Thoracic aorta (tissue), 2 donors: Measurements from ENCODE around the gene ARIH2. TPM values are rescaled to one million over a fixed set of nuclear protein-coding genes. Genes with fewer than 3 reads are reported as not detected.

Experiments used
- ATAC-seq: fragments of 150-250 bp; one replicate; pipeline ENCODE4 v1.8.0; 2017; ENCODE audit warnings: low read depth; ENCODE audit not compliant: insufficient number of reproducible peaks, low FRiP score
- DNase-seq: peaks from one replicate; pipeline ENCODE4 v3.0.0-alpha.2; 2020; ENCODE audit warnings: low spot score
- H3K27ac ChIP-seq, 2 donors: fragments of 200-600 bp; sonication (generic); 1 replicate in 1 of 2; 2 replicates in 1 of 2; pipeline ENCODE4 v1.5.1; 2016; ENCODE audit warnings: mild to moderate bottlenecking in 2 of 2, moderate library complexity in 2 of 2
- H3K27me3 ChIP-seq: fragments of 200-600 bp; sonication (generic); replicated peaks from 2 replicates; pipeline ENCODE4 v1.6.0; 2016; ENCODE audit warnings: mild to moderate bottlenecking; ENCODE audit not compliant: insufficient read depth
- H3K36me3 ChIP-seq: fragments of 200-600 bp; sonication (generic); one replicate; pipeline ENCODE4 v1.5.1; 2016
- H3K4me1 ChIP-seq, 2 donors: fragments of 200-600 bp; sonication (generic); 1 replicate in 1 of 2; 2 replicates in 1 of 2; pipeline versions ENCODE4 v1.5.1 to v1.6.0; 2016; ENCODE audit warnings: low read depth in 2 of 2, mild to moderate bottlenecking in 1 of 2; ENCODE audit not compliant: control insufficient read depth in 1 of 2
- H3K4me3 ChIP-seq: fragments of 200-600 bp; sonication (generic); 2 replicates; pipeline ENCODE4 v1.5.1; 2016; ENCODE audit warnings: mild to moderate bottlenecking
- H3K9me3 ChIP-seq: fragments of 200-600 bp; sonication (generic); 2 replicates; pipeline ENCODE4 v1.5.1; 2016
- total RNA-seq, 2 donors: library from RNA; depleted of rRNA; stranded (reverse); fragments of >200 nt; gene quantifications; one replicate each; pipeline versions ENCODE4 v1.1.0 to v1.2.3, GENCODE V29; 2016
- TF ChIP-seq, protein P1 (sequence below): fragments of 200-600 bp; sonication (generic); IDR thresholded peaks from one replicate; pipeline ENCODE4 v1.5.1; 2019; ENCODE audit warnings: antibody characterized with exemption

ARIH2 gene
- total RNA-seq, 2 donors from 2014 or later, result 90.4 to 162 TPM

DNA sequence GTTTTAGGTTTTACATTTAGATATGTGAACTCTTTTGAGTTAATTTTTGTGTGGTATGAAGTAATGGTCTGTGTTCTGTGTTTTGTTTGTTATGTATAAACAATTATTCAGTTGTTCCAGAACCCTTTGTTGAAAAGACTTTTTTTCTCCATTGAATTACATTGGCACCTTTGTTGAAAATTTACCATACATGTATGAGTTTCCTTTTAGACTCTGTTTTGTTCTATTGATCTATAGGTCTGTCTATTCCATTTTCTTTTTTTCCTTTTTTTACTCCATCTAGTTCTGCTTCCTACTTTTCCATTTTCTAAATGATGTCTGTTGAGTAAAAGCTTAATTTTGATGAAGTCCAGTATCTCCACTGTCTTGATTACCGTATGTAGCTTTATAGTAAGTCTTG, 31.4 kb downstream of the ARIH2 start:
- Histone ChIP-seq H3K27ac (peak overlapping the region in 1 of 2 donors; percentile 66), H3K4me1 (peaks cover 0 to 21% of the 10 kb centered on the region in 2 donors), H3K9me3 (no peaks in the 10 kb centered on the region), H3K27me3 (no peaks in the 10 kb centered on the region), H3K36me3 (no peaks in the 10 kb centered on the region), H3K4me3 (no peak overlapping the region)
- DNase-seq, result no peak
- TF ChIP-seq, protein P1, sequence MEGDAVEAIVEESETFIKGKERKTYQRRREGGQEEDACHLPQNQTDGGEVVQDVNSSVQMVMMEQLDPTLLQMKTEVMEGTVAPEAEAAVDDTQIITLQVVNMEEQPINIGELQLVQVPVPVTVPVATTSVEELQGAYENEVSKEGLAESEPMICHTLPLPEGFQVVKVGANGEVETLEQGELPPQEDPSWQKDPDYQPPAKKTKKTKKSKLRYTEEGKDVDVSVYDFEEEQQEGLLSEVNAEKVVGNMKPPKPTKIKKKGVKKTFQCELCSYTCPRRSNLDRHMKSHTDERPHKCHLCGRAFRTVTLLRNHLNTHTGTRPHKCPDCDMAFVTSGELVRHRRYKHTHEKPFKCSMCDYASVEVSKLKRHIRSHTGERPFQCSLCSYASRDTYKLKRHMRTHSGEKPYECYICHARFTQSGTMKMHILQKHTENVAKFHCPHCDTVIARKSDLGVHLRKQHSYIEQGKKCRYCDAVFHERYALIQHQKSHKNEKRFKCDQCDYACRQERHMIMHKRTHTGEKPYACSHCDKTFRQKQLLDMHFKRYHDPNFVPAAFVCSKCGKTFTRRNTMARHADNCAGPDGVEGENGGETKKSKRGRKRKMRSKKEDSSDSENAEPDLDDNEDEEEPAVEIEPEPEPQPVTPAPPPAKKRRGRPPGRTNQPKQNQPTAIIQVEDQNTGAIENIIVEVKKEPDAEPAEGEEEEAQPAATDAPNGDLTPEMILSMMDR, result no peak
- no peak for ATAC-seq

DNA sequence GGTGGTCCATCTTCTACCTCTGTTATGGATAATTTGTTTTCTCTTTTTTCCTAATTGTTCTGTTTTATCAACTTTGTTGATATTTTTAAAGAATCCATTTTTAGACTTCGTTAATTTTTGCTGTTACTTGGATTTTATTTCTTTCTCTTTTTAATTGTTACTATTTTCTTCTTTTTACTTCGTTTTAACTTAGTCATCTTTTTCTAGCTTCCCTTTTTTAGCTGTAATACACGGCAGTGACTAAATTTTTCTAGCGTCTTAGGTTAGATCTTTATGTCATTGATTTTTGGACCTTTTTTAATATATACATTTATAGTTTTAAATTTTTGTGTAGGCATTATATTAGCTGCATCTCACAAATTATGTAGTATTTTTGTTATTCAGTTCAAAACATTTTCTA, 33.1 kb downstream of the ARIH2 start:
- no peak for DNase-seq

DNA sequence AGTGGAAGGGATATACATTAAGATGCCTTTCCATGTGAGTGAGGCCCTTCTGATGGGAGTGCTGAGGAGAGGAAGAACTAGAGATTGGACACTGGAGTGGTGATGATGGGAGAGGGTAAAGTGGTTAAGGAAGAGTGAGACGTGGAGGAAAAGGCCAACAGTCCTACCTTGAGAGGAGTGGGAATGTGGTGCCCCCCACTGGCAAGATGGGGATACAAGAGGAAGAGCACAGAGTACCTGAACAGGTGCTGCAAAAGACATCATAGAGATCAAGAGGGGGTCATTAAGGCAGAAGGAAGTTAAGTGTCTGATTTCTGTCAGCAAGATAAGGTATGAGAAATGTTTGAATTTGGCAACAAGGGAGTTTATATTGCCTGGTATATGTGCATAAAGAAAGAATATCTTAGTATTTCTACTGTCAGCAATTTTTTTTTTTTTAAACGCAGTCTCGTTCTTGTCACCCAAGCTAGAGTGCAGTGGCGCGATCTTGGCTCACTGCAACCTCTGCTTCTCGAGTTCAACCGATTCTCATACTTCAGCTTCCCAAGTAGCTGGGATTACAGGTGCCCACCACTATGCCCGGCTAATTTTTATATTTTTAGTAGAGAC, 34.0 kb downstream of the ARIH2 start:
- peaks cover 2% of the 10 kb centered on the region for H3K36me3 ChIP-seq
- H3K9me3 ChIP-seq, result no peaks in the 10 kb centered on the region
- DNase-seq, result no peak
- H3K27me3 ChIP-seq, result no peaks in the 10 kb centered on the region
- TF ChIP-seq, protein P1, result no peak
- no peak overlapping the region for H3K4me3 ChIP-seq
- no peak overlapping the region for H3K27ac ChIP-seq
- peaks cover 0 to 21% of the 10 kb centered on the region in 2 donors for H3K4me1 ChIP-seq
- ATAC-seq, result no peak

More for the DNA sequence above, 33.1 kb downstream of the ARIH2 start:
- Histone ChIP-seq H3K36me3 (no peaks in the 10 kb centered on the region), H3K27ac (no peak overlapping the region), H3K27me3 (no peaks in the 10 kb centered on the region), H3K4me3 (no peak overlapping the region), H3K9me3 (no peaks in the 10 kb centered on the region), H3K4me1 (peaks cover 0 to 21% of the 10 kb centered on the region in 2 donors)
- TF ChIP-seq, protein P1, result no peak
- no peak for ATAC-seq

DNA sequence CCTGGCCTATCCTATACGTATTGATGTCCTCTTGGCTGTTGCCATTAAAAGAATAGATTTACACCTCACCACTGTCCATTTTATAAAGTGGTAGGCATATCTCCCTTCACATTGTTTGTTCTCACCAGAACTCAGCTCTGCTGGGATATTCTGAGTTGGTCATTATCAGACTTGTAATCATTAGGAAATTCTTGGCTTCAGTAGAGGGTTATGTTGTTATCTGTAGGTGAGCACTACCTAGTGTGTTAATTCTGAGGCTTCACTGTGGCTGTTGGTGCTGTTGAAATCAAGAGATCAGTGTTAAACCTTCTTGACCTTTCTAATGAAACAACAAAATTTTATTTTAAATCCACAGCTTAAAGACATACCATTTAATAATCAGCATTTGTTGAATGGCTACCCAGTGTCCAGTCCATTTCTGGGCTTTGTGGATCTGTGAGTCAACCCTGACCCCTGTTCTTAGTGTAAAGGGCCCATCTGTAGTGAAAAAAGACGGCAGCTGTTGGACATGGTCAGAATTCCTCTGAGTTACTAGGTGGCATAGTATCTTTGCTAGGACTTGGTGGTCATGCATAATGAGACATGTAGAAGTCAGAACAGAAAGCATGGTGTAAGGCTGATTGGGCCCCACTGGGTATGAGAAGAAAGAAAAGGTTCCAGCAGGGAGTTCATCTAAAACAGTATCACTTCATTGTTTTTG, 38.5 kb downstream of the ARIH2 start:
- Histone ChIP-seq H3K36me3 (peaks cover 7% of the 10 kb centered on the region), H3K4me1 (no peaks in the 10 kb centered on the region), H3K4me3 (no peak overlapping the region), H3K27me3 (no peaks in the 10 kb centered on the region), H3K27ac (no peak overlapping the region), H3K9me3 (no peaks in the 10 kb centered on the region)
- ATAC-seq (no peak), DNase-seq (no peak)
- TF ChIP-seq, protein P1, result no peak

DNA sequence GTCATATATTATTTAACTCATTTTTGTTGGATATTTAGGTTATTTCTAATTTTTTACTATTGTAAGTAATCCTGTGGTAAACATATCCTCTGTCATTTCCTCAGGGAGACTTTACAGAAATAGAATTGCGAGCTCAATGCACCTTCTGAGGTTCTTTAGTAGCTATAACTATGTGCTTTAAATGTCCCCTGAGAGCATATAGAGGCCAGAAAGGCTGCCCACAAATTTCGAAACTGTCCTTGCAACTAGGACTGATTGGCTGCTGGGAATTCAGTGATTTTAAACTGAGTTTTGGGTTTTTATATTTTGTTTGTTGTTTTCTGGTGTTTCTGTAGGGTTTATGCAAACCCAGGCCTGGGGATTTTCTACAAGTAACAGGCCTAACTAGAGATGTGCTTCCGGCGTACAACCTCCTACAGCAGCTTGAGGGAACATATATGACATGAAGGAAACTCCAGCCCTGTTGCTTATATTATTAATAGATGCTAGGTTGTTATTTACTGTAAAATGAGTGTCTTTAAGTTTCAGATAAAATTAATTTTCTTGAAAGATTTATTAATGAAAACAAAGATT, 42.3 kb downstream of the ARIH2 start:
- H3K36me3 ChIP-seq, result peaks cover 7% of the 10 kb centered on the region

More for the DNA sequence above, 42.3 kb downstream of the ARIH2 start:
- H3K27ac ChIP-seq, result no peak overlapping the region
- H3K27me3 ChIP-seq, result no peaks in the 10 kb centered on the region
- ATAC-seq (no peak), DNase-seq (no peak)
- TF ChIP-seq, protein P1, result no peak
- no peaks in the 10 kb centered on the region for H3K4me1 ChIP-seq
- no peak overlapping the region for H3K4me3 ChIP-seq
- no peaks in the 10 kb centered on the region for H3K9me3 ChIP-seq
